Measurements from ENCODE around the gene TAAR6.
"Not testable (repeated sequence)": the region's sequence is repeated elsewhere in the genome, so short reads cannot be mapped to it uniquely, and the experiment has no call there.

The TAAR6 gene, protein sequence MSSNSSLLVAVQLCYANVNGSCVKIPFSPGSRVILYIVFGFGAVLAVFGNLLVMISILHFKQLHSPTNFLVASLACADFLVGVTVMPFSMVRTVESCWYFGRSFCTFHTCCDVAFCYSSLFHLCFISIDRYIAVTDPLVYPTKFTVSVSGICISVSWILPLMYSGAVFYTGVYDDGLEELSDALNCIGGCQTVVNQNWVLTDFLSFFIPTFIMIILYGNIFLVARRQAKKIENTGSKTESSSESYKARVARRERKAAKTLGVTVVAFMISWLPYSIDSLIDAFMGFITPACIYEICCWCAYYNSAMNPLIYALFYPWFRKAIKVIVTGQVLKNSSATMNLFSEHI

DNA sequence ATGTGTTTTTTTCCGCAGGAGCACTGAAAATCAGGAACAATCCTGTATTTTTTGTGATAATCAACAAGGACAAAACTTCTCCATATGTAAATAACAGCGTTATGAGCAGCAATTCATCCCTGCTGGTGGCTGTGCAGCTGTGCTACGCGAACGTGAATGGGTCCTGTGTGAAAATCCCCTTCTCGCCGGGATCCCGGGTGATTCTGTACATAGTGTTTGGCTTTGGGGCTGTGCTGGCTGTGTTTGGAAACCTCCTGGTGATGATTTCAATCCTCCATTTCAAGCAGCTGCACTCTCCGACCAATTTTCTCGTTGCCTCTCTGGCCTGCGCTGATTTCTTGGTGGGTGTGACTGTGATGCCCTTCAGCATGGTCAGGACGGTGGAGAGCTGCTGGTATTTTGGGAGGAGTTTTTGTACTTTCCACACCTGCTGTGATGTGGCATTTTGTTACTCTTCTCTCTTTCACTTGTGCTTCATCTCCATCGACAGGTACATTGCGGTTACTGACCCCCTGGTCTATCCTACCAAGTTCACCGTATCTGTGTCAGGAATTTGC is at the start of gene TAAR6:
TSS of gene TAAR6 (plus strand) at position 102 of the 557 bp plus-strand sequence. CDS start at position 102, 0 bp downstream.
- no peak for DNase-seq
- H3K4me1 Mint-ChIP-seq = no peaks in the 10 kb centered on the region
- H3K9me3 Mint-ChIP-seq = no peaks in the 10 kb centered on the region
- H3K36me3 Mint-ChIP-seq = no peaks in the 10 kb centered on the region
- peaks cover 12% of the 10 kb centered on the region for H3K27me3 Mint-ChIP-seq
- H3K27ac Mint-ChIP-seq = no peak within 1 kb of the TSS
- H3K4me3 Mint-ChIP-seq = no peak within 1 kb of the TSS
- CTCF ChIA-PET = no interaction called here

DNA sequence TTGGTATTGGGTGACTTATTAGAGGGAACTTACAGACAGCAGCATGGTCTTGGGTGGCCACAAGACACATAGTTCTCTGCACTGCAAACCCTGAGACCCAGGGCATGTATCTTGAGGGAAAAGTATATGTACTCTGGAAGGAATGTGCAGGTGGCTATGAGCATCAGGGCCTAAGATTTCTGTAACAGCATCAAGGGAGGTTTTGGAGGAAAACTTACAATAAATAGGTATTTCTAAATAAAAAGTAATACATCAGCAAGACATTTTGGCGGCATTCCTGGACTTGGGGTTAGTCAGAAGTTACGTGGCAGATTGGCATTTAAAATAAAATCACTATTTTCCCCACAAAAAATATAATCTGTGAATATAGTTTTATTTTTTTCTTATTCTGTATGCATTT is 49.2 kb upstream of the TAAR6 start:
- CTCF ChIA-PET = no interaction called here
- H3K36me3 Mint-ChIP-seq = no peaks in the 10 kb centered on the region
- DNase-seq = no peak
- H3K4me3 Mint-ChIP-seq = no peak overlapping the region
- H3K4me1 Mint-ChIP-seq = no peaks in the 10 kb centered on the region
- no peaks in the 10 kb centered on the region for H3K9me3 Mint-ChIP-seq
- no peak overlapping the region for H3K27ac Mint-ChIP-seq
- peaks cover 37% of the 10 kb centered on the region for H3K27me3 Mint-ChIP-seq

DNA sequence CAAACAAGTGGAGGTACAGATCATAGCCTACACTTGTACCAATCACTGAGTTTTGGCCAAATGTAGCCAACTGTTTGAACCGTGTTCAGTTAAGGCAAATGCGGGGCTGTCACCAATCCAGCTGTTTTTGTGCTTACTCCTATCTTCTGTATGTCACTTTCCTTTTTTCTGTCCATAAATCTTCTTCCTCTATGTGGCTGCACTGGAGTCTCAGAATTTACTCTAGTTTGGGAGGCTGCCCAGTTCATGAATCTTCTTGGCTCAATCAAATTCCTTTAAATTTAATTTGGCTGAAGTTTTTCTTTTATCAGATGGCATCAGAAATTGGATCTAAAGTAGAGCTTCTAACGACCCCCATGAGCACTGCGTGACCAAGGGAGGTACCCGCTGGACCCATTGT is 45.5 kb upstream of the TAAR6 start:
- CTCF ChIA-PET = interaction anchor here (1.5 kb wide), 1 partner anchor 245 kb away, joined by 3 read pairs; no protein-coding TSS in a partner anchor
- no peaks in the 10 kb centered on the region for H3K4me1 Mint-ChIP-seq
- DNase-seq = no peak
- no peaks in the 10 kb centered on the region for H3K9me3 Mint-ChIP-seq
- peaks cover 35% of the 10 kb centered on the region for H3K27me3 Mint-ChIP-seq
- no peaks in the 10 kb centered on the region for H3K36me3 Mint-ChIP-seq
- H3K4me3 Mint-ChIP-seq = no peak overlapping the region
- H3K27ac Mint-ChIP-seq = no peak overlapping the region

DNA sequence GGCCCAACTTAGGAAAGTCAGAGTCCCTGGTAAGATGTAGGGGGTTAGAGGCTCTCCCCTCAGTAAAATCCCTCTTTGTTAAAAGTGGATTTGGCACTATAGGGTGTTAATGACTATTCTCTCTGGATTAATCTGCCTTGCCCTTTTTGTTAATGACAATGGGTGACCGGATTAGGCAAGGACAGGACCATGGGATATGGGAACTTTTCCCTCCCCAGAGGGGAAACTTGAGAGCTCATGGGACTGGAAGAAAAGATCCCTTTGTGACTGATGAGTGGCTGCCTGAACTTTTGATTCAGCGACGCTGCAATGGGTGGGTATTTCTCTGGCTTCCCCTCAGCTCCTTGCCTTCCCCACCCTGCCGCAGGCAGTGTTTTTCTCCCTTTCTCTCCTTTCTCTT is 44.3 kb upstream of the TAAR6 start:
- CTCF ChIA-PET = no interaction called here
- Mint-ChIP-seq H3K4me3 (no peak overlapping the region), H3K9me3 (no peaks in the 10 kb centered on the region), H3K27ac (no peak overlapping the region), H3K27me3 (peaks cover 33% of the 10 kb centered on the region), H3K36me3 (no peaks in the 10 kb centered on the region), H3K4me1 (peaks cover 2% of the 10 kb centered on the region)
- DNase-seq = no peak

DNA sequence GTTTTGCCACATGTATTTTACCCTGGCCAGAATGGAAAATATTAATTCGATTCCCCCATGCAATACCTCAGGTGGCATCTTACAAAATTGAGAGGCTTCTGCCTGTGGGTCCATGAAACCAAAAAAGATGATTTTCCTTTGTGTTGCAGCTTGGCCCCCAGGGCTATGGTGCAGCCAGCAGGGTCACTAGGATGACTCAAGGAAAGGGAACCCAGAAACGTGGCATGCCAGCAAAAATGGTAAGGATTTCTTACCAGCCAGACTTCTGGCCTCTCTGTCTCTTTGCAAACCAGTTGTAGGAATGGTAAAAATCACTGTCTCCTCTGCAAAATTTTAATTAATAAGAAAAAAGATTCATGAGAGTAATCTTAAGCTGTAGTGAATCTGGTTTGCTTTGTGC is 43.7 kb upstream of the TAAR6 start:
- peaks cover 2% of the 10 kb centered on the region for H3K4me1 Mint-ChIP-seq
- no peak overlapping the region for H3K27ac Mint-ChIP-seq
- no peaks in the 10 kb centered on the region for H3K36me3 Mint-ChIP-seq
- no peak overlapping the region for H3K4me3 Mint-ChIP-seq
- DNase-seq = no peak
- peaks cover 32% of the 10 kb centered on the region for H3K27me3 Mint-ChIP-seq
- CTCF ChIA-PET = interaction anchor here (1.0 kb wide), 2 partner anchors 237 to 238 kb away, joined by 3 read pairs; no protein-coding TSS in a partner anchor
- no peaks in the 10 kb centered on the region for H3K9me3 Mint-ChIP-seq

DNA sequence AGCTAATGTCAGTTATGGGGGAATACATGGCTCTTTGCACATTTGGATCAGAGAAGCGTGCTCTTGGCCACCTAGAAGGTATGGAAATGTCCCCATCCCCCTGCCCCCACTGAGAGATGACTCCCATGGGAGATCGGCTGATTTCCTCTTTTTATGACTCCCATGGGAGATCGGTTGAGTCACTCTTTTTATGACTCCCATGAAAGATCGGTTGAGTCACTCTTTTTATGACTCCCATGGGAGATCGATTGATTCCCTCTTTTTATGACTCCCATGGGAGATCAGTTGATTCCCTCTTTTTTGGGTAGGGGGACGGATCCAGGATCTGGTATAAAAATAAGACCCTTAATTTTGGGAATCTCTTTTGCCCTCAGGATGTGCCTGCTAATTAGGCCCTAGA is 42.3 kb upstream of the TAAR6 start:
- Mint-ChIP-seq H3K27me3 (peaks cover 35% of the 10 kb centered on the region), H3K9me3 (no peaks in the 10 kb centered on the region), H3K27ac (no peak overlapping the region), H3K36me3 (no peaks in the 10 kb centered on the region), H3K4me3 (no peak overlapping the region), H3K4me1 (peaks cover 2% of the 10 kb centered on the region)
- no peak for DNase-seq
- CTCF ChIA-PET = no interaction called here

DNA sequence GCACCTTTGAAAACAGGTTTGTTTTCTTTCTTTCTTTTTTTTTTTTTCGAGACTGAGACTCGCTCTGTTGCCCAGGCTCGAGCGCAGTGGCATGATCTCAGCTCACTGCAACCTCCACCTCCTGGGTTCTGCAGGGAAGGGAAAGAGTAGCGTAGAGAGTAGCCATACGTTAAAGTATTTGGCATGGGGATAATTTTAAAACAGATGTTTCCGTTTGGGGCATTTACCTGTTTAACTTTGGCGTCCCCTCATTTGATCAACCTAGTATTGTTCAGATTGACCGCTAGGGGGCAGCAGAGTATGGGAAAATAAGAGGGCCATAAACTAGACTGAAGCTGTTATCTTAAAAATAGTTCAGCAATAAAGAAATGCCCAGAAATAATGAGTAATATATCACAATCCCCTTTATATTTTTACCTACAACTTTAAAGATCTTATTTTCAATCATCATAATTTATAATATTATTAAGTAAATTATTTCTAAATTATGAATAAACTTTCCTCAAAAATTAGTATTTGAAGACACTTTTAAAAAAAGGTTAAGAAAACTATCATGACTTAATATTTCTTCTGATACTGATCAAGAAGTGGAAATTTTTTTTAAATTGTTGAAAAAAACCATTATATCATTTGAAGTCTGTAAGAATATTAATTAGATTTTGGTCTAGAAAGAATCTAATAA is 39.7 kb upstream of the TAAR6 start:
- H3K36me3 Mint-ChIP-seq = no peaks in the 10 kb centered on the region
- CTCF ChIA-PET = interaction anchor here (0.6 to 1.6 kb wide), 14 partner anchors 11 to 427 kb away, joined by 3 to 10 read pairs (median 3); partner anchors contain the start of genes SLC18B1 and TAAR8
- H3K4me3 Mint-ChIP-seq = no peak overlapping the region
- DNase-seq = peak; percentile 78
- H3K27me3 Mint-ChIP-seq = peaks cover 19% of the 10 kb centered on the region
- H3K27ac Mint-ChIP-seq = no peak overlapping the region
- peaks cover 2% of the 10 kb centered on the region for H3K4me1 Mint-ChIP-seq
- H3K9me3 Mint-ChIP-seq = no peaks in the 10 kb centered on the region

DNA sequence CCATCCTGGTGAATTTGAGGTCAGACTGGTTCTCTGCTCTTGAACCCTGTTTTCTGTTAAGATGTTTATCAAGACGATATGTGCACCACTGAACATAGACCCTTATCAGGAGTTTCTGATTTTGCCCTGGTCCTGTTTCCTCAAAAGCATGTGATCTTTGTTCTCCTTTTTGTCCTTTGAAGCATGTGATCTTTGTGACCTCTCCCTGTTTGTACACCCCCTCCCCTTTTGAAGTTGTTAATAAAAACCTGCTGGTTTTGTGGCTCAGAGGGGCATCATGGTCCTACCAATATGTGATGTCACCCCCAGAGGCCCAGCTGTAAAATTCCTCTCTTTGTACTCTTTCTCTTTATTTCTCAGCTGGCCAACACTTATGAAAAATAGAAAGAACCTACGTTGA is 35.6 kb upstream of the TAAR6 start:
- H3K27me3 Mint-ChIP-seq, H3K4me1 Mint-ChIP-seq, H3K9me3 Mint-ChIP-seq, DNase-seq, CTCF ChIA-PET, H3K4me3 Mint-ChIP-seq, H3K27ac Mint-ChIP-seq, H3K36me3 Mint-ChIP-seq: not testable (repeated sequence)

DNA sequence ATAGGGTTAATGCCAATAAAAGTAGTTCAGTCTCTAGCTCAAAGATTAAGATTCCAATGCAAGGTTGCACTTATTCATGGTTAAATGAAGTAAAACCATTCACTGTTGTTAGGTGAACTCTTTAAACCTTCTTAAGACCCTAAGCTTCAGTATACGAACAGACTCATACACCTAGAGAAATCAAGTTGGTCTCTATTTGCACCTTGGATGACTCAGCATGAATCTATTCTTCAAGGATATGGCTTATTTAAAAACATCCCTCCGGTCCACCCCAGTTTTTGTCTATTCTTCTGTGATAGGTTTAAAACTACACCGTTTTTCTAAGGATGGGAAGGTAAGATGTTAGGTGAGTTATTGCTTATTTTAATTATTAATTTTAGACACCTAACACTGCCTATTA is 33.0 kb upstream of the TAAR6 start:
- Mint-ChIP-seq H3K36me3 (no peaks in the 10 kb centered on the region), H3K27me3 (peaks cover 5% of the 10 kb centered on the region)
- CTCF ChIA-PET = interaction anchor here (1.3 kb wide), 1 partner anchor 257 kb away, joined by 3 read pairs; no protein-coding TSS in a partner anchor

DNA sequence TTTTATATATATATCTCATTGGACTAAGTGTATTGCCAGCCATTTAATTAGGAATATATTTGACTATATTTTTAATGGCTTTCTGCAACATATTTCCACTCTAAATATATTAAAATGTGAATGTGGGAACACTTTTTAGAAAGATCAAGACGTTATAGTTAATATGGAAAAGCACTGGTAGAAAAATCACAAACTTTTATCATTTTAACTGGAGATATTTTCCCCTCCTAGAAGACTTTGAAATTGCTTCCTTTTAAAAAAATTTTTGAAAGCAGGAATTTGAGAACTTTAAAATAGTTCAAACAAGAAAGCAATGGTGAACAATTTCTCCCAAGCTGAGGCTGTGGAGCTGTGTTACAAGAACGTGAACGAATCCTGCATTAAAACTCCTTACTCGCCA is 32.1 kb upstream of the TAAR6 start, which contains the start of gene TAAR9:
TSS of gene TAAR9 (plus strand) at position 301 of the 400 bp plus-strand sequence. CDS start at position 314, 13 bp downstream.
- H3K27ac Mint-ChIP-seq = no peak within 1 kb of the TSS
- H3K36me3 Mint-ChIP-seq = no peaks in the 10 kb centered on the region
- no peak for DNase-seq
- no peak within 1 kb of the TSS for H3K4me3 Mint-ChIP-seq
- peaks cover 5% of the 10 kb centered on the region for H3K27me3 Mint-ChIP-seq
- H3K9me3 Mint-ChIP-seq = no peaks in the 10 kb centered on the region
- CTCF ChIA-PET = interaction anchor here (0.8 kb wide), 1 partner anchor 42 kb away, joined by 3 read pairs; no protein-coding TSS in a partner anchor
- H3K4me1 Mint-ChIP-seq = no peaks in the 10 kb centered on the region

More for the DNA sequence above, 33.0 kb upstream of the TAAR6 start:
- no peaks in the 10 kb centered on the region for H3K4me1 Mint-ChIP-seq
- no peak overlapping the region for H3K27ac Mint-ChIP-seq
- no peak for DNase-seq
- H3K9me3 Mint-ChIP-seq = no peaks in the 10 kb centered on the region
- H3K4me3 Mint-ChIP-seq = no peak overlapping the region

DNA sequence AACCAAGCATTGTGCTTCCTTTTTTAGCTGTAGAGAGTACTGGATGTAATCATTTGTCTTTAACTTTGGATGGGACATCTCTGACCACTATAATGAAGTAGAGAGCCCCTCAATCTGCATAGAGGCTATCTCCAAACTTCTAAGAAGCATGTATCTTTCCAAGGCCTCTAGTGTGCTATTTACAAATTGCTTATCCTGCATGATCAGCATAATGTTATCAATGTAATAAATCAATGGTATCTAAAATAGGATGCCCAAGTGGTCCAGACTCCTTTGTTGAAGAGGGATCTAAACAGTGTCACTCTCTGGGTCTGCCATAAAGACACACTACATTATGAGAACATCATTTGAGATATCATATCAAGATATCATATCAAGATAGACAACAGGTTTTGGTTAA is 25.3 kb upstream of the TAAR6 start:
- no peak overlapping the region for H3K4me3 Mint-ChIP-seq
- CTCF ChIA-PET = interaction anchor here (0.8 to 0.9 kb wide), 2 partner anchors 14 to 265 kb away, joined by 3 read pairs; no protein-coding TSS in a partner anchor
- H3K27ac Mint-ChIP-seq = no peak overlapping the region
- DNase-seq = no peak
- peaks cover 16% of the 10 kb centered on the region for H3K27me3 Mint-ChIP-seq
- H3K36me3 Mint-ChIP-seq = no peaks in the 10 kb centered on the region
- H3K9me3 Mint-ChIP-seq = no peaks in the 10 kb centered on the region
- H3K4me1 Mint-ChIP-seq = no peaks in the 10 kb centered on the region

DNA sequence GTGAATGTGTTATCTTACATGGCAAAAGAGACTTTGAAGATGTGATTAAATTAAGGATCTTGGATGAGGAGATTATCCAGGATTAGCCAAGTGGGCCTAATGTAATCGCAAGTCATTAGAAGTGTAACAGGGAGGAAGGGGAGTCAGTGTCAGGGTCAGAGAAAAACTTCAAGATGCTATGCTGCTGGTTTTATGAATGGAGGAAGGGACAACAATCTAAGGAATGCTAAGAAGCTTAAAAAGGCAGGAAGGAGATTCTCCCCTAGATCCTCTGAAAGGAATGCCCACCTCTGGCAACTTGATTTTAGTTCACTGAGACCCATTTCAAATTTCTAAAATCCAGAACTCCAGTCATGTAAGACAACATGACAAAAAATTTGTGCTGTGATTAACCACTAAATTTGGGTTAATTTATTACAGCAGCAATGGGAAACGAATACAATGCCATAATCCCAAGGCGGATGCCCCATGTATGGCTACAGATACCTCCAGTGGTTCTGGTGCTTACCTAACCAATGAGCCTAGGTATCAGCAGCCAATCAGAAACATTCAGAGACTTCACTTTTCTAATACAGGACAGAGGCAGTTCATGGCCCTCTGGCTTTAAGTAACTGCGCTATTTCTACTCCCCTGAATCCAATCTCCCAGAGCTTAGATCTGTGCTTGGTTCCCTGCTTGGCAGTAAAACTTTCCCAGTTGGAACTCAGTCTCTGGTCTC is 21.2 kb upstream of the TAAR6 start:
- no peaks in the 10 kb centered on the region for H3K36me3 Mint-ChIP-seq
- no peak overlapping the region for H3K27ac Mint-ChIP-seq
- H3K9me3 Mint-ChIP-seq = no peaks in the 10 kb centered on the region
- H3K4me3 Mint-ChIP-seq = no peak overlapping the region
- H3K27me3 Mint-ChIP-seq = peaks cover 28% of the 10 kb centered on the region
- CTCF ChIA-PET = no interaction called here
- H3K4me1 Mint-ChIP-seq = no peaks in the 10 kb centered on the region
- DNase-seq = no peak

DNA sequence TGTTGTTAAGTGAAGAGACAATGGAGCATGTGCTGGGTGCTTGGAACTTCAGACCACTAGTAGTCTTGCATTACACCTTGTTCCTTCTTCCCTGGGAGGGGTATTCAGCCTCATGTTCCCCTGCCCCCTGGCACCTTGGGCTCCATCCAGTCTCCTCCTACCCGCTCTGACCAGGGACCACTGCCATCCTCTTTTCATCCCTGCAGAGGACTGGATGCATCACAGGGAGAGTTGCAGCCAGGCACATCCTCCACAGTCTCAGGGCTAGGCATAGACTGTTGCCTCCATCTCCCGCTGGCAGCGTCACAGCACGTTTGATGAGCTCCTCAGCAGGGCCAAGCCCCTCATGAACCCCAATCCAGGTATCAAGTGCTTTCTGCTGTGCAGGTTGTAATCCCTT is 18.9 kb upstream of the TAAR6 start:
- H3K36me3 Mint-ChIP-seq = no peaks in the 10 kb centered on the region
- no peak overlapping the region for H3K4me3 Mint-ChIP-seq
- H3K4me1 Mint-ChIP-seq = no peaks in the 10 kb centered on the region
- no peaks in the 10 kb centered on the region for H3K9me3 Mint-ChIP-seq
- CTCF ChIA-PET = interaction anchor here (0.6 to 2.7 kb wide), 2 partner anchors 20 to 242 kb away, joined by 3 to 10 read pairs; no protein-coding TSS in a partner anchor
- no peak for DNase-seq
- H3K27ac Mint-ChIP-seq = no peak overlapping the region
- H3K27me3 Mint-ChIP-seq = peaks cover 33% of the 10 kb centered on the region

DNA sequence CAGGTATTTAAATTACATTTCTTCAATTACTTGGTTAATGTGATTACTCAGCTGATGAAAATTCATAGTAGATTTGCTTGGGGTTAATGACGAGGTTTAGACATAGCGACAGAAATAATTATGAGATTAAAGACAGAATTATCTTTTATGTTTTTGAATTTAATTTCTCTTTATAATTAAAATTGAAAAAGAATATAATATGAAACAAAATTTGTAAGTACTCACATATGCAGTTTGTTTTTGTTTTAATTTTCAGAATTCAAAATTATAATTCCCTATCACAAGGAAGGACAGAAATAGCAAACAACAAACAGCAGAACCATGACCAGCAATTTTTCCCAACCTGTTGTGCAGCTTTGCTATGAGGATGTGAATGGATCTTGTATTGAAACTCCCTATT is 17.8 kb upstream of the TAAR6 start, which contains the start of gene TAAR8:
TSS of gene TAAR8 (plus strand) at position 301 of the 400 bp plus-strand sequence. CDS start at position 322, 21 bp downstream.
- Mint-ChIP-seq H3K27me3 (peaks cover 32% of the 10 kb centered on the region), H3K27ac (no peak within 1 kb of the TSS), H3K9me3 (no peaks in the 10 kb centered on the region), H3K36me3 (no peaks in the 10 kb centered on the region), H3K4me3 (no peak within 1 kb of the TSS), H3K4me1 (no peaks in the 10 kb centered on the region)
- no peak for DNase-seq
- CTCF ChIA-PET = interaction anchor here (2.7 kb wide), 1 partner anchor 21 kb away, joined by 10 read pairs; no protein-coding TSS in a partner anchor
